Measurements from ENCODE around the gene PXT1. TPM values are rescaled to one million over a fixed set of nuclear protein-coding genes. Genes with fewer than 3 reads are reported as not detected.

The PXT1 gene
- total and polyA plus RNA-seq, 9 of the 15 experiments (the other 6 are each of a cell fraction or from before 2014, with no cell fraction given) = 0.09 to 0.11 (median 0.10) TPM; not detected in 5

- TF ChIP-seq ZFP30 (CRISPR knock-in tag; IDR thresholded peaks at IDR 0.05; ENCODE audit: borderline replicate concordance) (no peak), TFAP4 (CRISPR knock-in tag; IDR thresholded peaks at IDR 0.05; ENCODE audit: borderline replicate concordance) (peak; percentile 73), EZH2 (IDR thresholded peaks at IDR 0.05; ENCODE audit: borderline replicate concordance, low read depth, low read length) (no peak), ESRRA (IDR thresholded peaks at IDR 0.05; ENCODE audit: borderline replicate concordance, low read depth) (peak; percentile 64; the same call in 1 of the 2 replicates), POLR2AphosphoS5 (IDR thresholded peaks at IDR 0.05; ENCODE audit: control insufficient read depth, insufficient read depth, low read depth, low read length) (peak; percentile 92), ZNF609 (CRISPR knock-in tag; IDR thresholded peaks at IDR 0.05; ENCODE audit: borderline replicate concordance) (no peak), ZKSCAN1 (IDR thresholded peaks at IDR 0.05; ENCODE audit: low read depth, low read length) (peak; percentile 62), HNRNPK (IDR thresholded peaks at IDR 0.05; ENCODE audit: low read depth, low read length, poor library complexity, severe bottlenecking) (no peak), BCOR (IDR thresholded peaks at IDR 0.05) (peak; percentile 39; the same call in 1 of the 2 replicates), SIN3B (IDR thresholded peaks at IDR 0.05; ENCODE audit: low read depth) (peak; percentile 75), HMGN3 (IDR thresholded peaks at IDR 0.05; ENCODE audit: borderline replicate concordance, extremely low read depth, insufficient read length, low read depth, low read length) (peak; percentile 94), RNF2 (IDR thresholded peaks at IDR 0.05) (peak; percentile 94)
These were observed at the start of gene PXT1, which contains the start of gene KCTD20 (continued) for GRCh38 chr6:36442671-36443470.
